Brain pericyte (primary cell): Measurements from ENCODE around the gene LETM1.

Source experiments
- DNase-seq: peaks from one replicate; pipeline ENCODE4 v3.0.0-alpha.2; 2012; ENCODE audit warnings: low read depth, low spot score

The LETM1 gene

GRCh38 chr4:1807332-1807777 is 48.6 kb downstream of the LETM1 start:
- DNase-seq = no peak

GRCh38 chr4:1806596-1807331 is 49.2 kb downstream of the LETM1 start:
- DNase-seq = no peak

- no peak for DNase-seq
Measured at GRCh38 chr4:1806223-1806564, 49.8 kb downstream of the LETM1 start.

- no peak for DNase-seq
Measured at GRCh38 chr4:1805493-1806222, 50.3 kb downstream of the LETM1 start.

GRCh38 chr4:1804638-1805492 is 51.1 kb downstream of the LETM1 start:
- DNase-seq = no peak

GRCh38 chr4:1803523-1804423 is 52.2 kb downstream of the LETM1 start:
- DNase-seq = no peak

GRCh38 chr4:1802720-1803522 is 53.0 kb downstream of the LETM1 start:
- no peak for DNase-seq

GRCh38 chr4:1802151-1802715 is 53.7 kb downstream of the LETM1 start:
- DNase-seq = no peak

- no peak for DNase-seq
Measured at GRCh38 chr4:1801286-1801958, 54.5 kb downstream of the LETM1 start.

- DNase-seq = no peak
Measured at GRCh38 chr4:1800805-1801204, 55.2 kb downstream of the LETM1 start.

GRCh38 chr4:1799387-1800375 is 56.3 kb downstream of the LETM1 start:
- DNase-seq = no peak

GRCh38 chr4:1798580-1799386 is 57.2 kb downstream of the LETM1 start:
- no peak for DNase-seq

- no peak for DNase-seq
Measured at GRCh38 chr4:1797861-1798579, 57.9 kb downstream of the LETM1 start.

- DNase-seq = no peak
Measured at GRCh38 chr4:1797298-1797860, 58.6 kb downstream of the LETM1 start.

- no peak for DNase-seq
Measured at GRCh38 chr4:1796486-1797204, 59.3 kb downstream of the LETM1 start.
